Right lobe of liver (tissue), 4 donors: ENCODE results near the gene ZNF574.

Source experiments
- POLR2A ChIP-seq: fragments of 450-650 bp; IDR thresholded peaks from one replicate; pipeline ENCODE4 v1.6.1; 2017; ENCODE audit warnings: antibody characterized with exemption, mild to moderate bottlenecking
- TF ChIP-seq, protein P1 (sequence below), 4 donors: fragments of 200-600 bp in 3 of 4; fragments of 450-650 bp in 1 of 4; IDR thresholded peaks; one replicate each; pipeline versions ENCODE4 v1.5.1 to v1.8.0; 2016 to 2022; ENCODE audit warnings: antibody characterized with exemption in 4 of 4, mild to moderate bottlenecking in 2 of 4
- donor health status: DM: no; HTN: no; CAD: no.
- donor health status: DM: no; HTN: no; CAD: no.
- donor health status: DM: no; HTN: yes; CAD: no.

DNA sequence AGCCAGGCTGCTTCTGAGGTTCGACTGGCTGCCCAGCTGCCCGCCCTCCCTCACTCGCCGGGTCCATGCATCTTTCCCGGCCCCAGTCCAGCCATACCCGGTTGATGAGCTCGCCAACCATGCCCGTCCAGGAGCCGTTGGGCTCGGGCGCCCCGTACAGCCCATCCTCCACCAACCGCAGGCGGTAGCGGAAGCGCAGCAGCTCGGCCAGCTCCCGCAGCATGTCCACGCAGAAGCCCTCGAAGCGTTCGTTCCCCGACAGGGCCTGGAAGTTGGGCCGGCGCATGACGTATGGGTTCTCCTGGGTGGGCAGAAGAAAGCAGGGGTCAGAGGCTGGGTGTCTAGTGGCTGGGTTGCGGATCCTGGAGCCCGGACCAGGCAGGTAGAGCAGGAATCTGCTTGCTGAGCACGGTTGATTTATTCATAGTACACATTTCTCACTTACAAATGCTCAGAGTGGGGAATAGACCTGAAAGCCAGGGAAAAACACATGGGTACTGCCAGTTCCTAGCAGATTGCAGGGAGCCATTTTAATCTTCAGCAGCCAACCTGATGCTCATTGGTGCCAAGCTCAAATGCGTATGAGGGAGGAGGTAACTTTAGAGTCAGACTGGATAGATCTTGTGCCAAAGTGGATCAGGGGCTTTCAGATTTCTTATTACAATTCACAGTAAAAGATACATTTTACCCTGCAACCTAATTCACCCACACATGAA is 33.4 kb upstream of the ZNF574 start:
- TF ChIP-seq, protein P1, sequence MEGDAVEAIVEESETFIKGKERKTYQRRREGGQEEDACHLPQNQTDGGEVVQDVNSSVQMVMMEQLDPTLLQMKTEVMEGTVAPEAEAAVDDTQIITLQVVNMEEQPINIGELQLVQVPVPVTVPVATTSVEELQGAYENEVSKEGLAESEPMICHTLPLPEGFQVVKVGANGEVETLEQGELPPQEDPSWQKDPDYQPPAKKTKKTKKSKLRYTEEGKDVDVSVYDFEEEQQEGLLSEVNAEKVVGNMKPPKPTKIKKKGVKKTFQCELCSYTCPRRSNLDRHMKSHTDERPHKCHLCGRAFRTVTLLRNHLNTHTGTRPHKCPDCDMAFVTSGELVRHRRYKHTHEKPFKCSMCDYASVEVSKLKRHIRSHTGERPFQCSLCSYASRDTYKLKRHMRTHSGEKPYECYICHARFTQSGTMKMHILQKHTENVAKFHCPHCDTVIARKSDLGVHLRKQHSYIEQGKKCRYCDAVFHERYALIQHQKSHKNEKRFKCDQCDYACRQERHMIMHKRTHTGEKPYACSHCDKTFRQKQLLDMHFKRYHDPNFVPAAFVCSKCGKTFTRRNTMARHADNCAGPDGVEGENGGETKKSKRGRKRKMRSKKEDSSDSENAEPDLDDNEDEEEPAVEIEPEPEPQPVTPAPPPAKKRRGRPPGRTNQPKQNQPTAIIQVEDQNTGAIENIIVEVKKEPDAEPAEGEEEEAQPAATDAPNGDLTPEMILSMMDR (IDR thresholded peaks at IDR 0.05) = no peak
- no peak for TF ChIP-seq POLR2A
